H1 (cell line): ENCODE data around the gene LRRC25.

Experiments used
- CTBP2 ChIP-seq: IDR thresholded peaks from 2 replicates; pipeline ENCODE4 v1.7.0; 2011; ENCODE audit warnings: borderline replicate concordance, mild to moderate bottlenecking, moderate library complexity, mixed read lengths, low read length; ENCODE audit not compliant: insufficient read depth, insufficient read length
- EP300 ChIP-seq, 2 experiments: IDR thresholded peaks; 1 replicate in 1 of 2; 2 replicates in 1 of 2; pipeline ENCODE4 v1.6.1; 2011 to 2012; ENCODE audit warnings: low read depth in 2 of 2, low read length in 2 of 2, mild to moderate bottlenecking in 2 of 2, borderline replicate concordance in 1 of 2, inconsistent platforms in 1 of 2, moderate library complexity in 1 of 2
- POLR2A ChIP-seq, 2 experiments: IDR thresholded peaks; 1 replicate in 1 of 2; 2 replicates in 1 of 2; pipeline ENCODE4 v1.6.1; 2011; ENCODE audit warnings: low read depth in 2 of 2, low read length in 2 of 2, mild to moderate bottlenecking in 2 of 2; ENCODE audit errors: control extremely low read depth in 1 of 2
- RBBP5 ChIP-seq: IDR thresholded peaks from 2 replicates; pipeline ENCODE4 v1.7.1; 2012; ENCODE audit warnings: low read depth, mild to moderate bottlenecking, inconsistent platforms, low read length, moderate library complexity, borderline replicate concordance
- SP1 ChIP-seq: IDR thresholded peaks from 2 replicates; pipeline ENCODE4 v1.6.1; 2011; ENCODE audit warnings: low read depth, low read length
- TCF12 ChIP-seq: IDR thresholded peaks from 2 replicates; pipeline ENCODE4 v1.6.1; 2011; ENCODE audit warnings: low read depth, mild to moderate bottlenecking, low read length
- ZNF274 ChIP-seq: IDR thresholded peaks from 2 replicates; pipeline ENCODE4 v1.7.0; 2012; ENCODE audit warnings: low read length, borderline replicate concordance; ENCODE audit errors: extremely low read depth
- TF ChIP-seq, protein P1 (sequence below), 3 experiments: IDR thresholded peaks; 1 replicate in 2 of 3; 2 replicates in 1 of 3; pipeline versions ENCODE4 v1.5.1 to v1.6.1; 2011; ENCODE audit warnings: low read length in 3 of 3, mild to moderate bottlenecking in 3 of 3, inconsistent platforms in 2 of 3, low read depth in 1 of 3, moderate library complexity in 1 of 3; ENCODE audit not compliant: insufficient read depth in 1 of 3; ENCODE audit errors: control extremely low read depth in 1 of 3
- TF ChIP-seq, protein P2 (sequence below): IDR thresholded peaks from 2 replicates; pipeline ENCODE4 v1.6.1; 2012; ENCODE audit warnings: inconsistent platforms

DNA sequence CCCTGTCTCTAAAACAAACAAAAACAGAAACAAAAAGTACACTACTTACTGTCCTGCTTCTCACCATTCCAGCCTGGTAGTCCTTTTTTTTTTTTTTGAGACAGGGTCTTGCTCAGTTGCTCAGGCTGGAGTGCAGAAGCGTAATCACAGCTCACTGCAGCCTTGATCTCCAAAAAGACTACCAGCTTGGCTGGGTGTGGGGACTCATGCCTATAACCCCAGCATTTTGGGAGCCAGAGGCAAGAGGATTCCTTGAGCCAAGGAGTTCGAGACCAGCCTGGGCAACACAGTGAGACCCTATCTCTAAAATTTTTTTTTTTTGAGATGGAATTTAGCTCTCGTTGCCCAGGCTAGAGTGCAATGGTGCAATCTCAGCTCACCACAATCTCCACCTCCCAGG, 16.6 kb downstream of the LRRC25 start:
- TF ChIP-seq SP1 = no peak
- TF ChIP-seq TCF12 = no peak
- TF ChIP-seq POLR2A (IDR thresholded peaks at IDR 0.05; ENCODE audit: control extremely low read depth in 1 of 2, low read depth in 2 of 2, low read length in 2 of 2) = no peak
- TF ChIP-seq, protein P1, sequence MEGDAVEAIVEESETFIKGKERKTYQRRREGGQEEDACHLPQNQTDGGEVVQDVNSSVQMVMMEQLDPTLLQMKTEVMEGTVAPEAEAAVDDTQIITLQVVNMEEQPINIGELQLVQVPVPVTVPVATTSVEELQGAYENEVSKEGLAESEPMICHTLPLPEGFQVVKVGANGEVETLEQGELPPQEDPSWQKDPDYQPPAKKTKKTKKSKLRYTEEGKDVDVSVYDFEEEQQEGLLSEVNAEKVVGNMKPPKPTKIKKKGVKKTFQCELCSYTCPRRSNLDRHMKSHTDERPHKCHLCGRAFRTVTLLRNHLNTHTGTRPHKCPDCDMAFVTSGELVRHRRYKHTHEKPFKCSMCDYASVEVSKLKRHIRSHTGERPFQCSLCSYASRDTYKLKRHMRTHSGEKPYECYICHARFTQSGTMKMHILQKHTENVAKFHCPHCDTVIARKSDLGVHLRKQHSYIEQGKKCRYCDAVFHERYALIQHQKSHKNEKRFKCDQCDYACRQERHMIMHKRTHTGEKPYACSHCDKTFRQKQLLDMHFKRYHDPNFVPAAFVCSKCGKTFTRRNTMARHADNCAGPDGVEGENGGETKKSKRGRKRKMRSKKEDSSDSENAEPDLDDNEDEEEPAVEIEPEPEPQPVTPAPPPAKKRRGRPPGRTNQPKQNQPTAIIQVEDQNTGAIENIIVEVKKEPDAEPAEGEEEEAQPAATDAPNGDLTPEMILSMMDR (IDR thresholded peaks at IDR 0.05; ENCODE audit: control extremely low read depth in 1 of 3, insufficient read depth in 1 of 3, low read depth in 1 of 3, low read length in 3 of 3) = no peak
- no peak for TF ChIP-seq ZNF274
- TF ChIP-seq RBBP5 = no peak
- TF ChIP-seq, protein P2, sequence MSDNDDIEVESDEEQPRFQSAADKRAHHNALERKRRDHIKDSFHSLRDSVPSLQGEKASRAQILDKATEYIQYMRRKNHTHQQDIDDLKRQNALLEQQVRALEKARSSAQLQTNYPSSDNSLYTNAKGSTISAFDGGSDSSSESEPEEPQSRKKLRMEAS = no peak
- no peak for TF ChIP-seq CTBP2
- TF ChIP-seq EP300 (IDR thresholded peaks at IDR 0.05; ENCODE audit: borderline replicate concordance in 1 of 2, low read depth in 2 of 2, low read length in 2 of 2) = no peak
